DMS153 treated with DMSO at 0.1 percent for 48 hours (cell line): Measurements from ENCODE around the gene DHRSX.
"Not testable (repeated sequence)": the region's sequence is repeated elsewhere in the genome, so short reads cannot be mapped to it uniquely, and the experiment has no call there.

Experiments used
- DNase-seq: peaks from one replicate; lab custom pipeline; 2025; ENCODE audit not compliant: unreplicated experiment; lab: John Stamatoyannopoulos, UW

The DHRSX gene

DNA sequence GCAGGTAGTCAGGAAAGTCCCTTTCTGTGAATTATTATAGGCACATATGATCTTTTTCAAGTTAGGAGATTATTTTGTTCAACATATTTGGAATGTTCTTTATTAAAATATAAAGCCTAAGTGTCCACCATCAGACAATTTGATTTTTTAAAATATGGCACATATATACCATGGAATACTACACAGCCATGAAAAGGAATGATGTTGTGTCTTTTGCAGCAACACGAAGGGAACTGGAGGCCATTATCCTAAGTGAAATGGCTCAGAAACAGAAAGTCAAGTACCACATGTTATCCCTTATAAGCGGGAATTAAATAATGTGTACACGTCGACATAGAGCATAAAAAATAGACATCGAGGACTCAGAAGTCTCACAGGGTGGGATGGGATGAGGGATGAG lies 73.0 kb downstream of the DHRSX start:
- no peak for DNase-seq

- DNase-seq = no peak
Observed at GRCh38 chrX:2427147-2427546, 73.6 kb downstream of the DHRSX start.

DNA sequence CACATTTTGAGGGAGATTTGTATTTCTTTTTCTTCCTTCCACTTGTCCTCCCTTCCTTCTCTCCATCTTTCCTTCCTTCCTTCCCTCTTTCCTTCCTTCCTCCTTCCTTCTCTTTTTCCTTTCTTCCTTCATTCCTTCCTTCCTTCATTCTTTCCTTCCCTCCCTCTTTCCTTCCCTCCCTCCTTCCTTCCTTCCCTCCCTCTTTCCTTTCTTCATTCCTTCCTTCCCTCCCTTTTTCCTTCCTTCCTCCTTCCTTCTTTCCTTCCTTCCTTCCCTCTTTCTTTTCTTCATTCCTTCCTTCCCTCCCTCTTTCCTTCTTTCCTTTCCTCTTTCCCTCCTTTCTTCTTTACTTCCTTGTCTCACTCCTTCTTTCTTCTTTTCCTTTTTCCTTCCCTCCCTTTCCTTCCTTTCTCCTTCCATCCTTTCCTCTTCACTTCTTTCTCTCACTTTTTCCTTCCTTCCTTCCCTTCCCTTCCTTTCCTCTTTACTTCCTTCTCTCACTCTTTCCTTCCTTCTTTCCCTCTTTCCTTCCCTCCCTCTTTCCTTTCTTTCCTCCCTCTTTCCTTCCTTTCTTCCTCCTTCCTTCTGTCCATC lies 74.4 kb downstream of the DHRSX start:
- no peak for DNase-seq

DNA sequence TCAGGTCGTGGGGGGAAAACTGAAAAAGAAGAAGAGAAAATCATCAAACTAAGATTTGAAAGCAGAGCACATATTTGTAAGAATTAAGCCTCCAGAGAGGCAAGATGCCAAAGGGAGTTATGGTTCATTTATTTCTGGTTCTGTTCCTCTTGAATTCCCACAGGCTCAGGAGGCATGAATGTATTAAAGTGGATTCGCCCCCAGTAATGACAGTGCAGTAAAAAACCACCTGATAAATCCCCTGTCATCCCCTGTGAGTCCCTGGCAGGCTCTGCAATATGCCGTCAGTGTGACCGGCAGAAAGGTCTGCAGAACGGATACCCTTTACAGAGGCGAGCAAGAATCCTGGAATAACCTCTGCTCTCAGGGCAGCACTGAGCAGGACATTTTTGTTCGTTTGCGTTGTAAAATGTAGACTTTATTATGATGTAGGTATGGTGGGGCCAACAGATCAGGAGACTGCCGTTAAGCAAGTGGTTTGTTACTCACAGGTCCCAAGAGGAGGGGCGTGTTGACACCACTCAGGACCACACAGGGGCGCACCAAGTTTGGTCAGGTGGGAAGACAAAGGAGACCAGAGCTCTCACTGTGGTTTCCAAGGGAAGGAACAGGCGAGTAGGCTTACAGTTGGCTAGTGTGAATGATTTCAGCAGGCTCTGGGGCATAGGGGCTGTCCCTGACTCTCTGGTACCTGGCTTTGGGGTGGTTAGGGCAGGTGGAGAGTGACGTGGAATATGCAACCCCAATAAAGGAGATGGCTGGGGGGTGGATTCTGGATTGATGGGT lies 75.3 kb downstream of the DHRSX start:
- no peak for DNase-seq

GRCh38 chrX:2424317-2424716 lies 76.5 kb downstream of the DHRSX start:
- DNase-seq = no peak

DNA sequence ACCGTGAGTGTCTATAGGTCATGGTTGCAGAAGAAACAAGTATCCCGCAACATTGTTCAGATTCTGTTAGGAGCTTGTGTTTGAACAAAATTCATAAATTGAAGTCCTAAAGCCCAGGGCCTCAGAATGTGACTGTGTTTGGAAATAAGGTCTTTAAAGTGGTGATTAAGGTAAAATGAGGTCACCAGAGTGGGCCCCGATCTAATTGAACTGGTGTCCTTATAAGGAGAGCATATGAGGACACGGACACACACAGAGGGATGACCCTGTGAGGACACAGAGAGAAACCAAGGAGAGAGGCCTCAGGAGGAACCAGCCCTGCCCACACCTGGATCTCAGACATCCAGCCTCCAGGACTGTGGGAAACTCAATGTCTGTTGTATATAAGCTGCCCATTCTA lies 76.9 kb downstream of the DHRSX start:
- DNase-seq = no peak

DNA sequence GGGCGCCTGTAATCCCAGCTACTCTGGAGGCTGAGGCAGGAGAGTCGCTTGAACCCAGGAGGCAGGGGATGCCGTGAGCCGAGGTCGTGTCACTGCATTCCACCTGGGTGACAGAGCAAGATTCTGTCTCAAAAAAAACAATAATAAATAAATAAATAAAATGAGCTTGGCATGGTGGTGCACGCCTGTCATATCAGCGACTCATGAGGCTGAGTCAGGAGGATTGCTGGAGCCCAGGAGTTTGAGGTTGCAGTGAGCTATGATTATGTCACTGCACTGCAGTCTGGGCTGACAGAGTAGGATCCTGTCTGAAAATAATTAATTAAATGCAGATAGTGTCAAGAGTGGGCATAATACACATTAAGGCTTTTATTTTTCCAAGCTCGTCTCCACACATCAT lies 77.5 kb downstream of the DHRSX start:
- no peak for DNase-seq

- not testable (repeated sequence) for DNase-seq
Observed at GRCh38 chrX:2419418-2419817, 81.4 kb downstream of the DHRSX start.

- DNase-seq = no peak
Observed at GRCh38 chrX:2418000-2418399, 82.8 kb downstream of the DHRSX start.

DNA sequence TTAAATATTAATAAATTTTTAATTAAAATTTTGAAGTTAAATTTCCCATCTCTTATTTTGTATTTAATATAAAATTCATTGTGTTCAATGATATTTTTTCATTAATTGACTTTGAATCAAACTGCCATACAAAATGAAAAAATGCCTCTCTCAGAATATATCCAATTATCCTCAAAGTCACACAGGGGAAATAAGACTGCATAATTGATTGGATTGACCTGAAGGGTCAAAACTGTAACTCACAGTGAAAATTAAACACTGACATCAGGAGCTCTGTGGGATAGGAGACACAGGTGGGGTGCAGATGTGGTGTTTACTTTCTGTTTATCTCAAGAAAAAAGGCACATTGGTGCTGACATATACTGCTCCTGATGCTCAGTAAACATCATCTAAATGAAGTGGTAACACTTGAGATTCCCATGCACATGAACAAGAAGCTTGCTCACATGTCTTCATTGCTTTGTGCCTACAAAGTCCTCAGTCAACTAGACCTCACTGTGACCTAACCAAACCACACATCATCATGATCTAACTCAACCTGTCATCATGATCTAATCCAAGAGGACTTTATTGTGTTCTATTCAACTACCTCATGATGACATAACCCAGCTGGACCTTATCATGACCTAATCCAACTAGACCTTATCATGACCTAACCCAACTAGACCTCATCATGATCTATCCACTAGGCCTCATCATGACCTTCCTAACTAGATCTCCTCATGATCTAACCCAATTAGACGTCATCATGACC lies 83.7 kb downstream of the DHRSX start:
- no peak for DNase-seq

- no peak for DNase-seq
Observed at GRCh38 chrX:2414384-2414783, 86.4 kb downstream of the DHRSX start.

DNA sequence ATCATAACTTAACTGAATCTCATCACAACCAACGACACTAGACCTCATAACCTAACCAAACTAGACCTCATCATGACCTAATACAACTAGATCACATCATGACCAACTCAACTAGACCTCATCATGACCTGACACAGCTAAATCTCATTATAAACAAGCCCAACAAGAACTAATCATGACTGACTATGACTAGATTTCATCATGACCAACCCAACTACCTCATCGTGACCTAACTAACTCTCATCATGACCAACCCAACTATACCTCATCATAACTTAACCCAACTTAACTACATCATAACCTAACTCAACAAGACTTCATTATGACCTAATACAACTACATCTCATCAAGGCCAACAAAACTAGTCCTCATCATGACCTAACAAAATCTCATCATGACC lies 86.8 kb downstream of the DHRSX start:
- DNase-seq = no peak

- no peak for DNase-seq
Observed at GRCh38 chrX:2412131-2412530, 88.6 kb downstream of the DHRSX start.

DNA sequence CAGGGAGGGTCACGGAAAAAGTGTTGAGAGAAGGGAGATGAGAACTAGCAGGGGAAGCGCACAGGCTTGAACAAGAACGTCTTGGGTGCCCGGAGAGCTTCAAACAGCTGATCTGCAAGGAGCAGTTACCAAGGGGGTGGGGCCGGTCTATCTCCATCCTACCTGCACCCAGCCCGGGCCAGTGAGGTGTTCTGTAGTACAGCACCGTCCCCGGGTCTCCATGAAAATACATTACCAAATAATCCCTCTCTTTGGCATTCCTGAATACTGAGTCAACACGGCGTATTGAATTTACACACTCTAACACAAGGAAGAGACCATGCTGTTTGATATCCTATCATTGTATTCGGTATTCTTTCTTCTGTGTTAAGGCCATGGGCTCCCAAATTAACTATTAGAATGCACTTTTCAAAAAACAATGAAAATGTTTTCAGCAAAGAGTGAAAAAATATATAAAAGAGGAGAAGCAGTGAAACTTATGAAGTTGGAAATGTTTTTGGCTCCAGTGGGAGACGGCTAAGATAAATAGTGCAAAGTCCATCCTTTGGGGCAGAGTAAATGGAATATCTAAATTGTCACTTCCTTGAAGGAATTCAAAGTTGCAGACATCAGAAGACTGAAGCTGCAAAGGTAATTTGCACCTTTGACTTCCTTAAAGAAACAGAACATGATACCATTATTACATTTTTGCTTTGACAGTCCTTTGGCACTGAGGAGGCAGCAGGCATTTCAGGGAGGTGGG lies 90.3 kb downstream of the DHRSX start:
- DNase-seq = no peak

GRCh38 chrX:2409796-2410195 lies 91.0 kb downstream of the DHRSX start:
- DNase-seq = no peak

DNA sequence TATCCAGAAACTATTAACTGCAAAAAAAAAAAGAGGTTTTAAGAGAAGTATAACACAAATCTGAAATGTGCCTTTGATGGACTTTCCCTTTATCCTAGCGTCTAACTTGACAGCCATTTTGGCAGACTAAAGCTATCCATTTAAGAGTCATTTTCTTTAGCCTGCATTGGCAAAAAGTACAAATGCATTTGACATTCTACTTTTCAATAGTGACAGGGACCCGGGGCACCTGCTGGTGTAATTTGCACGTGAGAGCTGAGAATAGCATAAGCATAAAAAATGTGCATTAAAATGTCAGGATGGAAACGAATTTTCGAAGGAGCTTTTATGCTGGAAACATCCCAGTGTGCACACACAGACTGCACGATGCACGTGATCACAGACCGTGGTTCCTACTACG lies 91.9 kb downstream of the DHRSX start:
- no peak for DNase-seq

- DNase-seq = no peak
Observed at GRCh38 chrX:2406891-2407518, 93.8 kb downstream of the DHRSX start.

DNA sequence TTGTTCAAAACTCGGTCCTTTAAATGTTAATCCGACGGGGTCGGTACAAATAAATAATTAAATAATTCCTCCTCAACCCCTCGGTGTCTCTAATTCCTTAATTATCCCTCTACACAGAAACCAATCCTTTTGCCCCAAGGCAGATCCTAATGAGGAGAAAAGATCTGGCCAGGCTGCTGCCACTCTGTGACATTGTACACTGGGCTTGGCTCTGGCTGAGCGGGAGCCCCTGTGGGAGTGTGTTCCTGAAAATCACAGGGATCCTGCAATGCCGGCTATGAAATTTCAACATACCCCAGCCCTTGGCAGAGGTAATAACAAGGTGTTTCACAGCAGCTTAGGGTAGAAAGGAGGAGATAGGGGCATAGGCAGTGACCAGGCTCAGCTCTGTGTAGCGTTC lies 96.0 kb downstream of the DHRSX start:
- no peak for DNase-seq

DNA sequence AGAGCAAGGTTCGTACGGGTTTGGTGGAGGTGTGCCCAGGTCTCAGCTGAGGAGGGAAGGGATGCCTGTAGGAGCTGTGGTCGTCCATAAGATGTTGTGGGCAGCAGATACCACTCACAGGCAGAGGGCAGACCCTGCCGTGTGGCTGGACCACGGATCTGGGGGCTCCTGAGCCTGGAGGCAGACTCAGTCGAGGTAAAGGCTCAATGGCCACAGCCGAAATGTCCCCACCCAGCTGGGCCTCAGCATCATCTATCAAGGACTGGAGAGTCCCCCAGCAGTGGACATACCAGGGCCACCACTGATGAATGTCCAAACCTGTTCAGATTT lies 98.5 kb downstream of the DHRSX start:
- no peak for DNase-seq

- no peak for DNase-seq
Observed at GRCh38 chrX:2401590-2402360, 99.0 kb downstream of the DHRSX start.
